ENCODE data around the gene CHORDC1.

Gene CHORDC1

GRCh38 chr11:90204832-90205646 lies 17.8 kb downstream of the CHORDC1 start:
- Histone ChIP-seq H3K27ac (peak overlapping the region; percentile 25; the same call in 1 of the 2 replicates), H3K9ac (ENCODE audit: insufficient read length) (no peak overlapping the region), H3K9me3 (ENCODE audit: low read depth, low read length) (no peaks in the 10 kb centered on the region), H3K4me3 (no peak overlapping the region), H3K36me3 (ENCODE audit: insufficient read depth, low read length) (peaks cover 88% of the 10 kb centered on the region)
- peak; percentile 51 for DNase-seq (ENCODE audit: low read depth, low spot score)
- TF ChIP-seq POLR2AphosphoS5 (IDR thresholded peaks at IDR 0.05; ENCODE audit: borderline replicate concordance, low read depth, low read length): no peak
- TF ChIP-seq EZH2 (IDR thresholded peaks at IDR 0.05): no peak
- no peak for TF ChIP-seq FOXP2 (optimal IDR thresholded peaks at IDR 0.05; ENCODE audit: control extremely low read depth, extremely low read length, insufficient read depth)

GRCh38 chr11:90204407-90204806 lies 18.4 kb downstream of the CHORDC1 start:
- no peak for TF ChIP-seq EZH2 (IDR thresholded peaks at IDR 0.05)
- no peak for TF ChIP-seq FOXP2 (optimal IDR thresholded peaks at IDR 0.05; ENCODE audit: control extremely low read depth, extremely low read length, insufficient read depth)
- TF ChIP-seq POLR2AphosphoS5 (IDR thresholded peaks at IDR 0.05; ENCODE audit: borderline replicate concordance, low read depth, low read length): no peak
- H3K36me3 ChIP-seq (ENCODE audit: insufficient read depth, low read length): peaks cover 86% of the 10 kb centered on the region
- H3K4me3 ChIP-seq: no peak overlapping the region
- no peak overlapping the region for H3K27ac ChIP-seq
- no peaks in the 10 kb centered on the region for H3K9me3 ChIP-seq (ENCODE audit: low read depth, low read length)
- no peak overlapping the region for H3K9ac ChIP-seq (ENCODE audit: insufficient read length)
- no peak for DNase-seq (ENCODE audit: low read depth, low spot score)

DNA sequence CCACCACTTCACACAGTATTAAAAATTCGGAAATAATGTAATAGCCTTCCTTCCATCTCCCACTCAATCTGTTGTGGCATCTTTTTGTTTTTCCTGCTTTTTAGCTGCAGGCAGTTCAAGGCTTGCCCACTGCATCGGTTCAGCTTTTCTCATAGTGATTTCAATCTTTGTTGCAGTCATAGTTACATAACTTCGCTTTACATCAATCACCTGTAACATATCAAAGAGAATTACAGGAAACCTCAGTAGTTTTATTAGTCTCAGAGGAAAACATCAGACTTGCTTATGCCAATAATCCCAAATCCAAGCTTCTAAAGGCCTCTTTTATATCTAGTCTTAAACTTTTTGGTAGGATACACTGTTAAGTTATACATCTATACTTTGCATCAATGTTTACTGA lies 20.5 kb downstream of the CHORDC1 start:
- TF ChIP-seq POLR2AphosphoS5 (IDR thresholded peaks at IDR 0.05; ENCODE audit: borderline replicate concordance, low read depth, low read length) (no peak), EZH2 (IDR thresholded peaks at IDR 0.05) (no peak), FOXP2 (optimal IDR thresholded peaks at IDR 0.05; ENCODE audit: control extremely low read depth, extremely low read length, insufficient read depth) (no peak)
- no peak for DNase-seq (ENCODE audit: low read depth, low spot score)
- Histone ChIP-seq H3K27ac (no peak overlapping the region), H3K4me3 (no peak overlapping the region), H3K9ac (ENCODE audit: insufficient read length) (no peak overlapping the region), H3K9me3 (ENCODE audit: low read depth, low read length) (no peaks in the 10 kb centered on the region), H3K36me3 (ENCODE audit: insufficient read depth, low read length) (peaks cover 83% of the 10 kb centered on the region)

GRCh38 chr11:90197377-90197776 lies 25.5 kb downstream of the CHORDC1 start:
- H3K27ac ChIP-seq: no peak overlapping the region
- no peak overlapping the region for H3K9ac ChIP-seq (ENCODE audit: insufficient read length)
- TF ChIP-seq EZH2 (IDR thresholded peaks at IDR 0.05) (no peak), FOXP2 (optimal IDR thresholded peaks at IDR 0.05; ENCODE audit: control extremely low read depth, extremely low read length, insufficient read depth) (no peak), POLR2AphosphoS5 (IDR thresholded peaks at IDR 0.05; ENCODE audit: borderline replicate concordance, low read depth, low read length) (no peak)
- no peaks in the 10 kb centered on the region for H3K9me3 ChIP-seq (ENCODE audit: low read depth, low read length)
- DNase-seq (ENCODE audit: low read depth, low spot score): no peak
- peaks cover 72% of the 10 kb centered on the region for H3K36me3 ChIP-seq (ENCODE audit: insufficient read depth, low read length)
- no peak overlapping the region for H3K4me3 ChIP-seq

- Histone ChIP-seq H3K9me3 (ENCODE audit: low read depth, low read length) (no peaks in the 10 kb centered on the region), H3K27ac (no peak overlapping the region), H3K36me3 (ENCODE audit: insufficient read depth, low read length) (peaks cover 74% of the 10 kb centered on the region), H3K9ac (ENCODE audit: insufficient read length) (no peak overlapping the region), H3K4me3 (no peak overlapping the region)
- TF ChIP-seq POLR2AphosphoS5 (IDR thresholded peaks at IDR 0.05; ENCODE audit: borderline replicate concordance, low read depth, low read length): no peak
- no peak for TF ChIP-seq EZH2 (IDR thresholded peaks at IDR 0.05)
- no peak for TF ChIP-seq FOXP2 (optimal IDR thresholded peaks at IDR 0.05; ENCODE audit: control extremely low read depth, extremely low read length, insufficient read depth)
- no peak for DNase-seq (ENCODE audit: low read depth, low spot score)
Observed at GRCh38 chr11:90192869-90193582, 29.8 kb downstream of the CHORDC1 start.

DNA sequence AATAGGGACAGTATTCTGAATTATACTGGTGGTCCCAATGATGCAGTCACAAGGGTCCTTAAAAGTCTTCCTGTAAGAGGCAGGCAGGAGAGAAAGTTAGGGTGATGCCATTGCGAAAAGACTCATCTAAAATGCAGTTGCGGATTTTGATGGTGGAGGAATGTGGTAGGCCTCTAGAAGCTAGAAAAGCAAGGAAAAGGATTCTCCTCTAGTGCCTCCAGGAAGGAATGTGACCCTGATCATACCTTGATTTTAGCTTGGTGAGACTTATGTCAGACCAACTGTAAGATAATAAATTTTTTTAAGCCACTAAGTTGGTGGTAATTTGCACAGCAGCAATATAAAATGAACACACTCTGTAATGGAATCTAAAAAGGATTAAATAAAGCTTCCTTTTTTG lies 33.8 kb downstream of the CHORDC1 start:
- DNase-seq (ENCODE audit: low read depth, low spot score): no peak
- Histone ChIP-seq H3K36me3 (ENCODE audit: insufficient read depth, low read length) (peaks cover 47% of the 10 kb centered on the region), H3K4me3 (no peak overlapping the region), H3K27ac (no peak overlapping the region), H3K9ac (ENCODE audit: insufficient read length) (no peak overlapping the region), H3K9me3 (ENCODE audit: low read depth, low read length) (no peaks in the 10 kb centered on the region; the same call in 1 of the 2 replicates)
- no peak for TF ChIP-seq EZH2 (IDR thresholded peaks at IDR 0.05)
- no peak for TF ChIP-seq FOXP2 (optimal IDR thresholded peaks at IDR 0.05; ENCODE audit: control extremely low read depth, extremely low read length, insufficient read depth)
- TF ChIP-seq POLR2AphosphoS5 (IDR thresholded peaks at IDR 0.05; ENCODE audit: borderline replicate concordance, low read depth, low read length): no peak

- Histone ChIP-seq H3K4me3 (no peak overlapping the region), H3K9me3 (ENCODE audit: low read depth, low read length) (no peaks in the 10 kb centered on the region; the same call in 1 of the 2 replicates), H3K36me3 (ENCODE audit: insufficient read depth, low read length) (peaks cover 43% of the 10 kb centered on the region), H3K27ac (no peak overlapping the region), H3K9ac (ENCODE audit: insufficient read length) (no peak overlapping the region)
- no peak for TF ChIP-seq EZH2 (IDR thresholded peaks at IDR 0.05)
- TF ChIP-seq FOXP2 (optimal IDR thresholded peaks at IDR 0.05; ENCODE audit: control extremely low read depth, extremely low read length, insufficient read depth): no peak
- no peak for TF ChIP-seq POLR2AphosphoS5 (IDR thresholded peaks at IDR 0.05; ENCODE audit: borderline replicate concordance, low read depth, low read length)
- no peak for DNase-seq (ENCODE audit: low read depth, low spot score)
Observed at GRCh38 chr11:90187839-90188238, 35.0 kb downstream of the CHORDC1 start.

- TF ChIP-seq FOXP2 (optimal IDR thresholded peaks at IDR 0.05; ENCODE audit: control extremely low read depth, extremely low read length, insufficient read depth) (no peak), EZH2 (IDR thresholded peaks at IDR 0.05) (no peak), POLR2AphosphoS5 (IDR thresholded peaks at IDR 0.05; ENCODE audit: borderline replicate concordance, low read depth, low read length) (no peak)
- H3K27ac ChIP-seq: no peak overlapping the region
- no peaks in the 10 kb centered on the region for H3K9me3 ChIP-seq (ENCODE audit: low read depth, low read length)
- peaks cover 21% of the 10 kb centered on the region; the same call in 1 of the 2 replicates for H3K36me3 ChIP-seq (ENCODE audit: insufficient read depth, low read length)
- no peak overlapping the region for H3K9ac ChIP-seq (ENCODE audit: insufficient read length)
- no peak for DNase-seq (ENCODE audit: low read depth, low spot score)
- no peak overlapping the region for H3K4me3 ChIP-seq
Observed at GRCh38 chr11:90179923-90180322, 42.9 kb downstream of the CHORDC1 start.

Measured in SK-N-MC (cell line).